ENCODE results near the gene TRPC4.
A peak's percentile ranks its signal among the peaks of the same experiment; 100 is the strongest.

DNA sequence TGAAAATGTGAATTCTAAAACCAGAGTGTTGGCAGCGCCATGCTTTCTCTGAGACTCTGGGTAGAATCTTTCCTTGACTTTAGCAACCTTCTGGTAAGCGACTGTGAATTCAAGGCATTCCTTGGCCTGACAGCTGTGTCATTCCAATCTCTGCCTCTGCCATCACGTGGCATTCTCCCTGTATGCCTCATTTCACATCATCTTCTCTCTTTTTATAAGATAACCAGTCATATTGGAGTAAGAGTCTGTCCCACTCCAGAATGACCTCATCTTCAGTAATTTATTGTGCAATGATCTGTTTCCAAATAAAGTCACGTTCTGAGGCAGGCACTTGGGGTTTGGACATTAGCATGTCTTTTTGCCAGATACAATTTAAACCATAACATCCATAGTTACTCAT lies 167.6 kb downstream of the TRPC4 start:
- peak; percentile 35; the same call in 1 of the 2 replicates for TF ChIP-seq CEBPB (IDR thresholded peaks at IDR 0.05)
- no peak for TF ChIP-seq EP300 (IDR thresholded peaks at IDR 0.05; ENCODE audit: borderline replicate concordance)
